SK-N-DZ (cell line): ENCODE results near the gene ACTRT2.

Experiments used
- DNase-seq: peaks from one replicate; pipeline ENCODE4 v3.0.0-alpha.2; 2015; ENCODE audit warnings: low spot score

ACTRT2 gene

GRCh38 chr1:3002349-3003038 lies 18.8 kb upstream of the ACTRT2 start:
- DNase-seq, result no peak

GRCh38 chr1:3003039-3003940 lies 18.0 kb upstream of the ACTRT2 start:
- no peak for DNase-seq

GRCh38 chr1:3003941-3004270 lies 17.4 kb upstream of the ACTRT2 start:
- no peak for DNase-seq

GRCh38 chr1:3004285-3005205 lies 16.7 kb upstream of the ACTRT2 start:
- no peak for DNase-seq

GRCh38 chr1:3005771-3006170 lies 15.5 kb upstream of the ACTRT2 start:
- no peak for DNase-seq

GRCh38 chr1:3007298-3008147 lies 13.7 kb upstream of the ACTRT2 start:
- DNase-seq, result no peak

- DNase-seq, result no peak
Measured at GRCh38 chr1:3009021-3009420, 12.2 kb upstream of the ACTRT2 start.

GRCh38 chr1:3009556-3009955 lies 11.7 kb upstream of the ACTRT2 start:
- no peak for DNase-seq

GRCh38 chr1:3011127-3011526 lies 10.1 kb upstream of the ACTRT2 start:
- DNase-seq, result no peak

- DNase-seq, result no peak
Measured at GRCh38 chr1:3011631-3012455, 9.4 kb upstream of the ACTRT2 start.

- DNase-seq, result no peak
Measured at GRCh38 chr1:3012456-3013291, 8.6 kb upstream of the ACTRT2 start.

- no peak for DNase-seq
Measured at GRCh38 chr1:3013371-3014049, 7.8 kb upstream of the ACTRT2 start.

- no peak for DNase-seq
Measured at GRCh38 chr1:3014050-3014440, 7.2 kb upstream of the ACTRT2 start.

GRCh38 chr1:3014443-3015268 lies 6.6 kb upstream of the ACTRT2 start:
- no peak for DNase-seq

- DNase-seq, result no peak
Measured at GRCh38 chr1:3015269-3015635, 6.0 kb upstream of the ACTRT2 start.

GRCh38 chr1:3015744-3016143 lies 5.5 kb upstream of the ACTRT2 start:
- DNase-seq, result no peak

- no peak for DNase-seq
Measured at GRCh38 chr1:3016641-3017439, 4.4 kb upstream of the ACTRT2 start.
